Measurements from ENCODE around the gene ZNF195. TPM values are rescaled to one million over a fixed set of nuclear protein-coding genes. Genes with fewer than 3 reads are reported as not detected.

The ZNF195 gene
- total and polyA plus RNA-seq, 2 of the 8 experiments (the other 6 are each of a cell fraction or from before 2014, with no cell fraction given): 23.9 to 88.6 TPM

DNA sequence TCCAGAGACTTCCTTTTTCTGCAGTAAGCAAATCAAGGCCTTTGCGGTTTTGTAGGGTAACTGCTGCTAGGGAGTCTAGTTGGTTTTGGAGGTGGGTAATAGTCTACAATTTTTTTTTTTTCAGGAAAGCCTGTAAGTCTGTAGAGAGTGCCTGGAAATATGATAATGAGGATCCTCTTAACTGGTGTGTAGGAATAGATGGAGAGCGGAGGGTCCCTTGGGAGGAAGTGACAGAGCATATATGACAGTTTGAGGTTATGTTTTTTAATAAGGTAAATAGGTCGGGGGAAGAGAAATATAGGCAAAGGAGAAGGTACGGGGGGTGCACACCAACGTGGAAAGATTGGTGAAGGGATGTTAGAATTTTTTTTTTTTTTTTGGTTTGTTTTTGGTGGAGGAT lies 25.9 kb downstream of the ZNF195 start (continued):
- TF ChIP-seq, protein P1, sequence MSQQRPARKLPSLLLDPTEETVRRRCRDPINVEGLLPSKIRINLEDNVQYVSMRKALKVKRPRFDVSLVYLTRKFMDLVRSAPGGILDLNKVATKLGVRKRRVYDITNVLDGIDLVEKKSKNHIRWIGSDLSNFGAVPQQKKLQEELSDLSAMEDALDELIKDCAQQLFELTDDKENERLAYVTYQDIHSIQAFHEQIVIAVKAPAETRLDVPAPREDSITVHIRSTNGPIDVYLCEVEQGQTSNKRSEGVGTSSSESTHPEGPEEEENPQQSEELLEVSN (IDR thresholded peaks at IDR 0.05): no peak
- TF ChIP-seq TEAD4 (IDR thresholded peaks at IDR 0.05; ENCODE audit: low read depth, low read length): no peak
- no peak for TF ChIP-seq NRF1 (IDR thresholded peaks at IDR 0.05; ENCODE audit: low read depth, low read length)
- no peak for TF ChIP-seq KDM1A (IDR thresholded peaks at IDR 0.05; ENCODE audit: borderline replicate concordance, low read length)

Data from H1 (cell line).